A549 (cell line): Measurements from ENCODE around the gene YLPM1.

ENCODE experiments used
- CTCF ChIP-seq: fragments of >200 bp; sonication (Bioruptor Twin); formaldehyde crosslinking; IDR thresholded peaks from 3 replicates; pipeline ENCODE4 v1.5.1; 2016
- EP300 ChIP-seq, 2 experiments: fragments of >200 bp; sonication (Bioruptor Twin); formaldehyde crosslinking; IDR thresholded peaks; 2 replicates in 1 of 2; 3 replicates in 1 of 2; pipeline ENCODE4 v1.6.1; 2016 to 2017
- GATA3 ChIP-seq: IDR thresholded peaks from 2 replicates; pipeline ENCODE4 v1.6.1; 2012; ENCODE audit warnings: borderline replicate concordance
- MAFK ChIP-seq: fragments of 450-650 bp; IDR thresholded peaks from 2 replicates; pipeline ENCODE4 v1.6.1; 2014; ENCODE audit not compliant: partially characterized antibody
- MAX ChIP-seq: IDR thresholded peaks from 2 replicates; pipeline ENCODE4 v1.6.1; 2012
- POLR2A ChIP-seq: IDR thresholded peaks from 2 replicates; pipeline ENCODE4 v1.6.1; 2012; ENCODE audit warnings: mild to moderate bottlenecking, low read length
- POLR2AphosphoS2 ChIP-seq: conservative IDR thresholded peaks from 2 replicates; pipeline ENCODE4 v1.6.1; 2012; ENCODE audit warnings: low read length, improper control_type of control experiment, inconsistent platforms
- SREBF2 ChIP-seq: fragments of 450-650 bp; IDR thresholded peaks from 2 replicates; pipeline ENCODE4 v1.6.1; 2014; ENCODE audit warnings: mild to moderate bottlenecking, moderate library complexity
- USF2 ChIP-seq: fragments of 450-650 bp; IDR thresholded peaks from 2 replicates; pipeline ENCODE4 v1.6.1; 2014; ENCODE audit warnings: antibody characterized with exemption

GRCh38 chr14:74784634-74785033 is 21.5 kb downstream of the YLPM1 start:
- TF ChIP-seq POLR2A = no peak
- TF ChIP-seq CTCF = no peak
- no peak for TF ChIP-seq MAX
- no peak for TF ChIP-seq MAFK
- no peak for TF ChIP-seq USF2
- TF ChIP-seq EP300 (IDR thresholded peaks at IDR 0.05) = no peak
- TF ChIP-seq POLR2AphosphoS2 = no peak
- TF ChIP-seq GATA3 = no peak
- TF ChIP-seq SREBF2 = no peak
